D721Med (cell line): Measurements from ENCODE around the gene TRIM24.

Experiments
- DNase-seq: peaks from one replicate; pipeline ENCODE4 v3.0.0; 2011; ENCODE audit warnings: low spot score; ENCODE audit not compliant: insufficient read length
- FAIRE-seq: peaks from 2 replicates; lab custom pipeline; 2011; peaks lifted over from hg19 to GRCh38; lab: Jason Lieb, UNC
- TF ChIP-seq, protein P1 (sequence below): IDR thresholded peaks from 2 replicates; pipeline ENCODE4 v1.5.1; 2012; ENCODE audit warnings: mild to moderate bottlenecking, control low read depth; ENCODE audit not compliant: insufficient read depth; ENCODE audit errors: missing control alignments

The TRIM24 gene

DNA sequence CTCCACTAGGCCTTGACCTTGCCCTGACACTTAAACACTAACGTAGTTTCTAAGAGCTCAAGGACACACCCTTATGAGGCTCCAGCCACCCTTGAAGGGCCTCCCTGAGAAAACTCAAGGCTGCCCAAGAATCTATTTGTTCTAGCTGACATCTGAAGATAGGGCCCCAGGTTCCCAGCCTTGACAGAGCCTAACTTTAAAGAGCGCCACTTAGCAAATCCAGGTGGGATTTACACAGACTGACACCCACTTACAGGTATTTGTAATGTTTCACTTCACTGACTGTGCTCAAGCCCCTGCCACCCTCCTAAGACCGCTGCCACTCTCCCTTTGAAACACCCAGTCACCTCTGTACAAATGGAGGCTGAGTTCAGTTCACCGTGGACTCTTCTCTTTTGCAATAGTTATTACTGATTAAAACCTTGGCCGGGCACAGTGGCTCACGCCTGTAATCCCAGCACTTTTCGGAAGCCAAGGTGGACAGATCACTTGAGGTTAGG lies 150.7 kb downstream of the TRIM24 start:
- TF ChIP-seq, protein P1, sequence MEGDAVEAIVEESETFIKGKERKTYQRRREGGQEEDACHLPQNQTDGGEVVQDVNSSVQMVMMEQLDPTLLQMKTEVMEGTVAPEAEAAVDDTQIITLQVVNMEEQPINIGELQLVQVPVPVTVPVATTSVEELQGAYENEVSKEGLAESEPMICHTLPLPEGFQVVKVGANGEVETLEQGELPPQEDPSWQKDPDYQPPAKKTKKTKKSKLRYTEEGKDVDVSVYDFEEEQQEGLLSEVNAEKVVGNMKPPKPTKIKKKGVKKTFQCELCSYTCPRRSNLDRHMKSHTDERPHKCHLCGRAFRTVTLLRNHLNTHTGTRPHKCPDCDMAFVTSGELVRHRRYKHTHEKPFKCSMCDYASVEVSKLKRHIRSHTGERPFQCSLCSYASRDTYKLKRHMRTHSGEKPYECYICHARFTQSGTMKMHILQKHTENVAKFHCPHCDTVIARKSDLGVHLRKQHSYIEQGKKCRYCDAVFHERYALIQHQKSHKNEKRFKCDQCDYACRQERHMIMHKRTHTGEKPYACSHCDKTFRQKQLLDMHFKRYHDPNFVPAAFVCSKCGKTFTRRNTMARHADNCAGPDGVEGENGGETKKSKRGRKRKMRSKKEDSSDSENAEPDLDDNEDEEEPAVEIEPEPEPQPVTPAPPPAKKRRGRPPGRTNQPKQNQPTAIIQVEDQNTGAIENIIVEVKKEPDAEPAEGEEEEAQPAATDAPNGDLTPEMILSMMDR, result no peak
- FAIRE-seq (no peak), DNase-seq (no peak)

DNA sequence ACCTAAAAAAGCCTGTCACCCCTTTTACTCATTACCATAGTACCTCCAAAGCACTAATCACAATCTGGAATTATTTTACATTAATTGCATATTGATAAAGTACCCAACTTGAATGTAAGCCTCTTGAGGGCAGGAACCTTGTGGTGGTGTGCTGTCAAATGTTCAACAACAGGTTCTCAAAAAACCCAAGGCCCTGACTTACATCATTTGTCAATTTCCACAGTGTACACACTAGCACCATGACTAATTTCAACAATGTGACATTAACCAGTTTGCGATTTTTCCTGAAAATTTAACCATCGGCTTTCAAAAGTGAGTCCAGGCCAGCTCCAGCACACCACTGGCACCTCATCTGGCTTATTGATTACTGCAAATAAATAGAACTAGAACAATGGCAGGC lies 153.6 kb downstream of the TRIM24 start:
- DNase-seq, result no peak
- FAIRE-seq, result no peak
- TF ChIP-seq, protein P1, result no peak

DNA sequence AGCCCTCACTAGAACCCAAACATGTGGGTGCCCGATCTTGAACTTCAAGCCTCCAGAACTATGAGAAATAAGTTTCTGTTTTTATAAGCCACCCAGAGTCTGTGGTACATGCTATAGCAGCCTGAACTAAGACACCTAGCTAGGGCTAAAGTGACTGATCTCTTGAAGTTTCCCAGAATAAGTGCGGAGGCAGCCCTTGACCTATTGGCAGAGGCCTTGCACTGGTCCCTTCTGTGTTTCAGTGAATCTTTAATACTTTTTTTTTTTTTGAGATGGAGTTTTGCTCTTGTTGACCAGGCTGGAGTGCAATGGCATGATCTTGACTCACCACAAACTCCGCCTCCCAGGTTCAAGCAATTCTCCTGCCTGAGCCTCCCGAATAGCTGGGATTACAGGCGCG lies 156.0 kb downstream of the TRIM24 start:
- FAIRE-seq (no peak), DNase-seq (no peak)
- TF ChIP-seq, protein P1, result no peak

DNA sequence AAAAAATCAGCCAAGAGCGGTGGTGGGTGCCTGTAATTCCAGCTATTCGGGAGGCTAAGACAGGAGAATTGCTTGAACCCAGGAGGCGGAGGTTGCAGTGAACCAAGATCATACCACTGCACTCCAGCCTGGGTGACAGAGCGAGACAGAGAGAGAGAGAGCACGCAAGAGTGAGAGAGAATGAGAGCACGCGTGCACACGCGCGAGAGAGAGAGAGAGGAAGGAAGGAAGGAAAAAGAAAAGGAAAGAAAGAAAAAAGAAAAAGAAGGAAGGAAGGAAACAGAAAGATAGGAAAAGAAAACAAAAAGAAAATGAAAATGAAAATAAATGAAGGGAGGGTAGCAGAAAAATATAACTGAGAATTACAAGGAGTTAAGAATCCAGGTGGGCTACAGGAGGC lies 158.4 kb downstream of the TRIM24 start:
- DNase-seq (no peak), FAIRE-seq (no peak)
- TF ChIP-seq, protein P1, result no peak

DNA sequence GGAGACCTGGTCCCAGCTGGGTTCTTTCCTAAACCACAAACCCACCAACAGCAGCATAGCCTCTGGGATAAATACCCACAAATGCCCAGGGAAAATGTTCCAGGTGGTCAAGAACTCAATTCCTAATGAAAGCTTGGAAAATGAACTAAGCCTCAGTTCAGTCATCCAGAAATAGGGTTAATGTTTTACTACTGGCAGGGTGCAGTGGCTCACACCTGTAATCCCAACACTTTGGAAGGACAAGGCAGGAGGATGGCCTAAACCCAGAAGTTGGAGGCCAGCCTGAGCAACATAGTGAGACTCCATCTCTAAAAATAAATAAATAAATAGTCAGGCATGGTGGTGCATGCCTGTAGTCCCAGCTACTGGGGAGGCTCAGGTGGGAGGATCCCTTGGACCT lies 158.9 kb downstream of the TRIM24 start:
- FAIRE-seq (no peak), DNase-seq (no peak)
- TF ChIP-seq, protein P1, result no peak

DNA sequence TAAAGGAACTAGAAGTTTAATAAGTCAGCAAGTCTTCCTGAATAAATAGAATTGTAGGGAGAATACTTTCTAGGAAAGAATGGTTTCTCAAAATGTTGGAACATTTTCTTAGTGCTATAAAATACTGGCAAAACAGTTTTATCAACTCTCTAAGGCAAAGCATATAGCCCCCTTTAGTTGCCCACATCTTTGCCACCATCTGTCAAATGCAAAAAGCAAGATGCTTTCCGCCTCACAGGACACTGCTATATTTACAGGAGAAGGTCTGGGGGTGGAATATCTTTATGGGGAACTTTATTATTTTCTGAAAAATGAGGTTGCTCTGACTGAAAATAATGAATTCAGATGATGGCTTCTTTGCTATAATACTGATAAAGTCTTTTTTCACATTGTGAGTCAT lies 162.8 kb downstream of the TRIM24 start:
- FAIRE-seq, result no peak
- DNase-seq, result no peak
- TF ChIP-seq, protein P1, result no peak

DNA sequence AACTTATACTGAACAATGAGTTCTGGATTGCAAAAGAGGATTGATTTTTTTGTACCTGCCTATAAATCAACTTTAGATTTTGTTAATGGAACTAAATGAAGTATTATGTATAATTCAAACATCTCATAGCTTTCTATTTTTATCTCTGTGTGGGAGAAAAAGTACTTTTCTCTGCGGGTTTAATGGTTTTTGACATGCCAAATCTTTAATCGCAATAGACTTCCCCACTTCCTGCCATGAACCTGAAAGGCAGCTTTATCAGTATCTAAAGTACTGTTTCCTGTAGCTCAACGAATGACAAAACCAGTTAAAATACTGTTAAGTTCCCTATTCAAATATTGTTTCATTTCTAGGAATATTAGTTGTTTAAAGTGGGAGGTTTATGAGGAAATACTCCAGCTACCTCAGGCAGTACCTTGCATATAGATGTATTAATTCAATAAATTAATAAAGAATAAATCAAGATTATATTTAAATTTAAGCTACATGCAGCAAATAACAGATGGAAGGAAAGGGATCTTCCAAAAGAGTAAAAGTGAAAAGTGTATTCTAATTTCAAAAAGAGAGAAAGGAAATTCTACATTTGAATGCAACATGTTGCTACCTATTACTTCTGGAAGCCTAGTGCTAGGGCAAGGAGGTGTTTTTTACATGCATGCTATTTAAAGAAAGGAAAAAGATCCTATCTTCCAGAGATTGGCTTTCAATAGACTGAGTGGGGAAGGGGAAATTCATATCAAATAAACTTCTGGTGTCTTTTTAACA lies 165.2 kb downstream of the TRIM24 start:
- DNase-seq (no peak), FAIRE-seq (no peak)
- TF ChIP-seq, protein P1, result no peak
